GM08714 (cell line): ENCODE measurements around the gene ETHE1.

Experiments
- H3K4me3 ChIP-seq: fragments of 200-500 bp; sonication (Bioruptor generic); 2 replicates; pipeline ENCODE4 v1.5.1; 2014; ENCODE audit warnings: mild to moderate bottlenecking, low read length, inconsistent platforms
- ZNF274 ChIP-seq: IDR thresholded peaks from 2 replicates; pipeline ENCODE4 v1.6.1; 2012; ENCODE audit warnings: mild to moderate bottlenecking, low read depth, low read length

ETHE1 gene

GRCh38 chr19:43463381-43464133 lies 63.4 kb downstream of the ETHE1 start:
- no peak for TF ChIP-seq ZNF274

GRCh38 chr19:43462785-43463380 lies 64.1 kb downstream of the ETHE1 start:
- H3K4me3 ChIP-seq = peak overlapping the region; percentile 10; the same call in 1 of the 2 replicates
- TF ChIP-seq ZNF274 = no peak

More at GRCh38 chr19:43463381-43464133, 63.4 kb downstream of the ETHE1 start:
- H3K4me3 ChIP-seq = peak overlapping the region; percentile 65

GRCh38 chr19:43462383-43462782 lies 64.6 kb downstream of the ETHE1 start:
- TF ChIP-seq ZNF274 = no peak
- no peak overlapping the region for H3K4me3 ChIP-seq

GRCh38 chr19:43461303-43461702 lies 65.7 kb downstream of the ETHE1 start:
- TF ChIP-seq ZNF274 = no peak
- H3K4me3 ChIP-seq = no peak overlapping the region

- no peak for TF ChIP-seq ZNF274
- no peak overlapping the region for H3K4me3 ChIP-seq
Observed at GRCh38 chr19:43460362-43461016, 66.5 kb downstream of the ETHE1 start.

GRCh38 chr19:43457809-43458208 lies 69.2 kb downstream of the ETHE1 start:
- TF ChIP-seq ZNF274 = no peak
- H3K4me3 ChIP-seq = no peak overlapping the region
